HCT116 (cell line): Measurements from ENCODE around the gene ZBTB47. TPM values are rescaled to one million over a fixed set of nuclear protein-coding genes. Genes with fewer than 3 reads are reported as not detected.

Experiments
- ATAC-seq: fragments of 200-7000 bp; cut with Tn5 transposase; 2 replicates; pipeline ENCODE4 v1.9.1; 2020; ENCODE audit warnings: mild to moderate bottlenecking, moderate library complexity
- BruUV-seq: library from RNA; stranded (reverse); fragments of 400-500 nt; replicated peaks from 2 replicates; lab custom pipeline; 2021; lab: Mats Ljungman, UMichigan
- CTCF ChIA-PET: fragments of 300-600 bp; sonication (Branson Sonifier 250); formaldehyde crosslinking; loops from one replicate; lab custom pipeline; 2021; ENCODE audit warnings: antibody characterized with exemption; lab: Charles Lee
- POLR2A ChIA-PET: fragments of 300-600, 350-600 bp; sonication (Branson Sonifier 250); formaldehyde crosslinking; loops from one replicate; lab custom pipeline; 2021; ENCODE audit warnings: antibody characterized with exemption; lab: Charles Lee
- RAD21 ChIA-PET, 2 experiments: fragments of 300-600 bp; sonication (Branson Sonifier 250); formaldehyde crosslinking; loops; one replicate each; lab custom pipeline; 2023; ENCODE audit warnings: low total read pairs in 2 of 2; ENCODE audit not compliant: uncharacterized antibody in 2 of 2, unreplicated experiment in 2 of 2, low non-redundant PET in 1 of 2; lab: Charles Lee
- DNase-seq: peaks from one replicate; pipeline ENCODE4 v3.0.0-alpha.2; 2010; ENCODE audit warnings: low read depth, low spot score
- H2AFZ ChIP-seq: fragments of 200-600 bp; shearing (Covaris generic), sonication (generic); 2 replicates; pipeline ENCODE4 v1.6.1; 2017; ENCODE audit warnings: low read depth, mixed run types, mixed read lengths, antibody characterized with exemption, low read length; ENCODE audit not compliant: poor library complexity, severe bottlenecking
- H3K27ac ChIP-seq: 2 replicates; pipeline ENCODE4 v1.5.1; 2012; ENCODE audit warnings: low read depth, low read length
- H3K27me3 ChIP-seq: fragments of 200-600 bp; sonication (generic); 2 replicates; pipeline ENCODE4 v1.6.1; 2016; ENCODE audit warnings: mixed run types, low read length, mixed read lengths; ENCODE audit not compliant: insufficient read depth
- H3K36me3 ChIP-seq, 2 experiments: fragments of 200-500 bp in 1 of 2; fragments of 200-600 bp in 1 of 2; sonication (Bioruptor generic) in 1 of 2; sonication (generic) in 1 of 2; 2 replicates each; pipeline versions ENCODE4 v1.5.1 to v1.6.1; 2014 to 2016; ENCODE audit warnings: low read length in 2 of 2, inconsistent platforms in 1 of 2, mixed read lengths in 1 of 2, mixed run types in 1 of 2; ENCODE audit not compliant: insufficient read depth in 2 of 2, control insufficient read depth in 1 of 2
- H3K4me1 ChIP-seq, 2 experiments: fragments of 200-600 bp in 1 of 2; sonication (generic) in 1 of 2; 2 replicates each; pipeline versions ENCODE4 v1.5.1 to v1.6.1; 2012 to 2017; ENCODE audit warnings: low read length in 2 of 2, inconsistent platforms in 1 of 2, mild to moderate bottlenecking in 1 of 2, mixed read lengths in 1 of 2, mixed run types in 1 of 2, moderate library complexity in 1 of 2; ENCODE audit not compliant: insufficient read depth in 2 of 2, control insufficient read depth in 1 of 2
- H3K4me2 ChIP-seq: fragments of 200-600 bp; sonication (generic); 2 replicates; pipeline ENCODE4 v1.6.1; 2017; ENCODE audit warnings: mixed run types, low read length, mixed read lengths
- H3K4me3 ChIP-seq, 2 experiments: fragments of 200-600 bp in 1 of 2; sonication (generic) in 1 of 2; replicated peaks in 1 of 2; 2 replicates each; pipeline ENCODE4 v1.5.1; 2011 to 2016; ENCODE audit warnings: low read length in 2 of 2, control low read depth in 1 of 2, low read depth in 1 of 2, mild to moderate bottlenecking in 1 of 2, mixed read lengths in 1 of 2, mixed run types in 1 of 2
- H3K79me2 ChIP-seq: fragments of 200-600 bp; sonication (generic); 2 replicates; pipeline ENCODE4 v1.6.1; 2017; ENCODE audit warnings: mild to moderate bottlenecking, mixed run types, low read length, moderate library complexity, mixed read lengths; ENCODE audit not compliant: insufficient read depth
- H3K9ac ChIP-seq: fragments of 200-600 bp; sonication (generic); 2 replicates; pipeline ENCODE4 v1.6.1; 2016; ENCODE audit warnings: low read length, mixed read lengths
- H3K9me2 ChIP-seq: fragments of 200-600 bp; sonication (generic), shearing (Covaris generic); 2 replicates; pipeline ENCODE4 v1.6.1; 2017; ENCODE audit warnings: mixed run types, mild to moderate bottlenecking, moderate library complexity; ENCODE audit not compliant: insufficient read depth
- H3K9me3 ChIP-seq, 2 experiments: fragments of 200-500 bp in 1 of 2; fragments of 200-600 bp in 1 of 2; sonication (Bioruptor generic) in 1 of 2; sonication (generic) in 1 of 2; 2 replicates each; pipeline ENCODE4 v1.6.1; 2014 to 2017; ENCODE audit warnings: low read length in 2 of 2, mixed read lengths in 2 of 2, inconsistent platforms in 1 of 2, low read depth in 1 of 2, mild to moderate bottlenecking in 1 of 2, mixed run types in 1 of 2, moderate library complexity in 1 of 2; ENCODE audit not compliant: control insufficient read depth in 1 of 2, insufficient read depth in 1 of 2
- H4K20me1 ChIP-seq: fragments of 200-600 bp; sonication (generic), shearing (Covaris generic); 2 replicates; pipeline ENCODE4 v1.6.1; 2017; ENCODE audit warnings: mixed run types, mild to moderate bottlenecking, moderate library complexity; ENCODE audit not compliant: insufficient read depth
- CBX3 ChIP-seq: IDR thresholded peaks from 2 replicates; pipeline ENCODE4 v1.6.1; 2012; ENCODE audit warnings: low read depth
- ELF1 ChIP-seq: IDR thresholded peaks from 2 replicates; pipeline ENCODE4 v1.6.1; 2012; ENCODE audit warnings: low read depth, borderline replicate concordance
- EZH2 ChIP-seq: fragments of 200-600 bp; sonication (generic); IDR thresholded peaks from 2 replicates; pipeline ENCODE4 v1.6.1; 2017; ENCODE audit warnings: antibody characterized with exemption, mixed run types
- EZH2phosphoT487 ChIP-seq: fragments of 200-600 bp; IDR thresholded peaks from 2 replicates; pipeline ENCODE4 v1.6.1; 2018; ENCODE audit warnings: antibody characterized with exemption, borderline replicate concordance
- POLR2A ChIP-seq: IDR thresholded peaks from 2 replicates; pipeline ENCODE4 v1.7.0; 2011; ENCODE audit warnings: borderline replicate concordance; ENCODE audit not compliant: insufficient read depth, insufficient read length; ENCODE audit errors: extremely low read depth
- POLR2AphosphoS5 ChIP-seq: IDR thresholded peaks from 2 replicates; pipeline ENCODE4 v1.6.1; 2011; ENCODE audit warnings: mild to moderate bottlenecking, low read depth, low read length, moderate library complexity
- RAD21 ChIP-seq: IDR thresholded peaks from 2 replicates; pipeline ENCODE4 v1.6.1; 2012; ENCODE audit warnings: low read depth, mild to moderate bottlenecking
- SP1 ChIP-seq: IDR thresholded peaks from 2 replicates; pipeline ENCODE4 v1.6.1; 2012; ENCODE audit warnings: low read depth
- SRF ChIP-seq: IDR thresholded peaks from 2 replicates; pipeline ENCODE4 v1.6.1; 2012; ENCODE audit warnings: low read depth
- YY1 ChIP-seq: IDR thresholded peaks from 2 replicates; pipeline ENCODE4 v1.6.1; 2011; ENCODE audit warnings: low read length, low read depth, moderate library complexity, mild to moderate bottlenecking; ENCODE audit not compliant: insufficient replicate concordance; ENCODE audit errors: extremely low read depth
- ZFX ChIP-seq: fragments of 450-650 bp; IDR thresholded peaks from 2 replicates; pipeline ENCODE4 v1.6.1; 2017
- intact Hi-C: fragments of 100-400 bp; cut with micrococcal nuclease; formaldehyde crosslinking; loops from 2 replicates; pipeline ENCODE4 v1.10.0; 2022
- total RNA-seq: library from RNA; stranded (reverse); gene quantifications from one replicate; pipeline ENCODE4 v1.2.1, GENCODE V29; 2021; ENCODE audit not compliant: unreplicated experiment
- TF ChIP-seq, protein P1 (sequence below): IDR thresholded peaks from 2 replicates; pipeline ENCODE4 v1.6.1; 2011; ENCODE audit warnings: mild to moderate bottlenecking, low read length, moderate library complexity; ENCODE audit not compliant: insufficient replicate concordance; ENCODE audit errors: extremely low read depth

ZBTB47 gene
- total RNA-seq, 1 experiment from 2014 or later = 6.3 TPM

DNA sequence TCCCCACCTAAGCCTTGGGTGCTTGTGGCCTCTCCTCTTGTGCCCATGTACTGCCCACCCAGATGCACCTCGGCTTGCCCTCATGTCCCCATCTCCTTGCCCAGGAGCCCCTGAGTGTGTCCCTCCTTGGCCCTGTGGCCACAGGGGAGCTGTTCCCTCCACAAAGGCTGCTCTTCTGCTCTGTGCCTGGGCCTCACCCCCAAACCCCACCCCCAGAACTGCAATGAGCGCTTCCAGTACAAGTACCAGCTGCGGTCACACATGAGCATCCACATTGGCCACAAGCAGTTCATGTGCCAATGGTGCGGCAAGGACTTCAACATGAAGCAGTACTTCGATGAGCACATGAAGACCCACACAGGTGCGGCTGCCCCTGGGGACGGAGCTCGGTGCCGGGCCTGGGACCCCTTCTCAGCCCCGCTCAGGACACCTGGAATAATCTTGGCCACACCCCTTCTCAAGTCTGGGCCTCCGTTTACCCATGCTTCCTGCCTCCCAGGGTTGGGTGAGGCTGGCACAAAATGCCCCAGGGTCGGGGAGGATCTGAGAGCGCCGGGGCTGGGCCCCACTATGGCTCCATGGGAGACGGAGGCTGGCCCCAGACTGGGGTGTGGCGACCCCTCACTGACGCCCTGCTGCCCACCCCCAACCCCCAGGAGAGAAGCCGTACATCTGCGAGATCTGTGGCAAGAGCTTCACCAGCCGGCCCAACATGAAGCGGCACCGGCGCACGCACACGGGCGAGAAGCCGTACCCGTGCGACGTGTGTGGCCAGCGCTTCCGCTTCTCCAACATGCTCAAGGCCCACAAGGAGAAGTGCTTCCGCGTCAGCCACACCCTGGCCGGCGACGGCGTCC is 10.3 kb downstream of the ZBTB47 start:
- intact Hi-C loops = no loop called here
- Histone ChIP-seq H3K27ac (no peak overlapping the region), H4K20me1 (no peaks in the 10 kb centered on the region), H3K9ac (no peak overlapping the region), H2AFZ (no peak overlapping the region), H3K9me2 (no peaks in the 10 kb centered on the region), H3K27me3 (no peaks in the 10 kb centered on the region), H3K4me1 (no peaks in the 10 kb centered on the region), H3K79me2 (no peaks in the 10 kb centered on the region), H3K4me2 (no peak overlapping the region), H3K4me3 (no peak overlapping the region), H3K9me3 (no peaks in the 10 kb centered on the region), H3K36me3 (0 out of 4 replicates have a peak, but pooled peaks cover 0 to 3% of the 10 kb centered on the region in 2 experiments)
- no TSS peak for BruUV-seq
- RAD21 ChIA-PET = no interaction called here
- TF ChIP-seq SP1 = no peak
- TF ChIP-seq EZH2phosphoT487 = no peak
- CTCF ChIA-PET = no interaction called here
- POLR2A ChIA-PET = no interaction called here
- DNase-seq (no peak), ATAC-seq (no peak)

DNA sequence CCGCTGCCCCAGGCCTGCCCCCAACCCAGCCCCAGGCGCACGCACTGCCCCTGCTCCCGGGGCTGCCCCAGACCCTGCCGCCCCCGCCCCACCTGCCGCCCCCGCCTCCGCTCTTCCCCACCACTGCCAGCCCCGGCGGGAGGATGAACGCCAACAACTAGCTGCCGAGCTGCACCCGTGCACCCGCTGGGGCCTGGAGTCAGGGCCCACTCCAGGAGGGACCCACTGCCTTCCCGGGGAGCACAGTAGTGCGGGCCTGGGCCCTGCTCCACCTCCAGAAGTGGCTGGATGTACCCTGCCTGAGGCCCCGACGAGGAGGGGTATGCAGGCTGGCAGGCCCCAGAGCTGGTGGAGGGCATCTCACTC is 10.9 kb downstream of the ZBTB47 start:
- intact Hi-C loops = no loop called here
- H3K27me3 ChIP-seq = no peaks in the 10 kb centered on the region
- ChIA-PET POLR2A (no interaction called here), CTCF (no interaction called here), RAD21 (no interaction called here)
- BruUV-seq = no TSS peak
- H3K27ac ChIP-seq = no peak overlapping the region
- H3K4me3 ChIP-seq = no peak overlapping the region
- no peaks in the 10 kb centered on the region for H3K4me1 ChIP-seq
- no peak overlapping the region for H3K4me2 ChIP-seq
- no peak overlapping the region for H3K9ac ChIP-seq
- H3K79me2 ChIP-seq = no peaks in the 10 kb centered on the region
- no peak overlapping the region for H2AFZ ChIP-seq
- H3K9me3 ChIP-seq = no peaks in the 10 kb centered on the region
- no peaks in the 10 kb centered on the region for H4K20me1 ChIP-seq
- no peak for TF ChIP-seq RAD21
- TF ChIP-seq CBX3 = no peak
- no peak for TF ChIP-seq POLR2AphosphoS5
- no peak for TF ChIP-seq EZH2
- no peak for TF ChIP-seq ZFX
- TF ChIP-seq SP1 = no peak
- no peak for TF ChIP-seq SRF
- no peak for TF ChIP-seq POLR2A
- no peak for TF ChIP-seq ELF1
- no peak for TF ChIP-seq YY1
- TF ChIP-seq, protein P1, sequence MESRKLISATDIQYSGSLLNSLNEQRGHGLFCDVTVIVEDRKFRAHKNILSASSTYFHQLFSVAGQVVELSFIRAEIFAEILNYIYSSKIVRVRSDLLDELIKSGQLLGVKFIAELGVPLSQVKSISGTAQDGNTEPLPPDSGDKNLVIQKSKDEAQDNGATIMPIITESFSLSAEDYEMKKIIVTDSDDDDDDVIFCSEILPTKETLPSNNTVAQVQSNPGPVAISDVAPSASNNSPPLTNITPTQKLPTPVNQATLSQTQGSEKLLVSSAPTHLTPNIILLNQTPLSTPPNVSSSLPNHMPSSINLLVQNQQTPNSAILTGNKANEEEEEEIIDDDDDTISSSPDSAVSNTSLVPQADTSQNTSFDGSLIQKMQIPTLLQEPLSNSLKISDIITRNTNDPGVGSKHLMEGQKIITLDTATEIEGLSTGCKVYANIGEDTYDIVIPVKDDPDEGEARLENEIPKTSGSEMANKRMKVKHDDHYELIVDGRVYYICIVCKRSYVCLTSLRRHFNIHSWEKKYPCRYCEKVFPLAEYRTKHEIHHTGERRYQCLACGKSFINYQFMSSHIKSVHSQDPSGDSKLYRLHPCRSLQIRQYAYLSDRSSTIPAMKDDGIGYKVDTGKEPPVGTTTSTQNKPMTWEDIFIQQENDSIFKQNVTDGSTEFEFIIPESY = no peak
- ATAC-seq (no peak), DNase-seq (no peak)
- 0 out of 4 replicates have a peak, but pooled peaks cover 0 to 3% of the 10 kb centered on the region in 2 experiments for H3K36me3 ChIP-seq
- H3K9me2 ChIP-seq = no peaks in the 10 kb centered on the region
